K562 (cell line): Measurements from ENCODE around the gene RNF20. TPM values are rescaled to one million over a fixed set of nuclear protein-coding genes. Genes with fewer than 3 reads are reported as not detected.

Experiments used
- ATAC-seq: fragments of 200-7000 bp; cut with Tn5 transposase; 3 replicates; pipeline ENCODE4 v1.9.1; 2020; ENCODE audit warnings: moderate library complexity
- BruUV-seq: library from RNA; stranded (reverse); fragments of 400-500 nt; replicated peaks from 2 replicates; lab custom pipeline; 2021; lab: Mats Ljungman, UMichigan
- CTCF ChIA-PET: fragments of 300-600 bp; formaldehyde crosslinking; extraction: SDS; loops from one replicate; lab custom pipeline; 2021; ENCODE audit warnings: low intra/inter-chr PET ratio; lab: Yijun Ruan, JAX
- POLR2A ChIA-PET: fragments of 300-600, 350-650 bp; sonication (Branson Sonifier 250); formaldehyde crosslinking; extraction: SDS; loops from one replicate; lab custom pipeline; 2021; ENCODE audit warnings: antibody characterized with exemption, inconsistent platforms; lab: Yijun Ruan, JAX
- DNase-seq, 4 experiments: peaks; one replicate each; pipeline versions ENCODE4 v3.0.0 to v3.0.0-alpha.2; 2011 to 2018; ENCODE audit warnings: low spot score in 3 of 4, mixed read lengths in 3 of 4; ENCODE audit errors: extremely low read depth in 1 of 4
- FAIRE-seq: peaks from 2 replicates; lab custom pipeline; 2011; peaks lifted over from hg19 to GRCh38; lab: Jason Lieb, UNC
- H2AFZ ChIP-seq: 2 replicates; pipeline ENCODE4 v1.6.0; 2011; ENCODE audit warnings: low read depth, low read length, control low read depth, inconsistent platforms
- H3K27ac ChIP-seq: fragments of 200-600 bp; 3 replicates; pipeline ENCODE4 v1.8.0; 2011; ENCODE audit warnings: low read depth, mild to moderate bottlenecking, control low read depth, inconsistent platforms, low read length, moderate library complexity, mixed read lengths; ENCODE audit errors: extremely low read depth
- H3K27me3 ChIP-seq, 2 experiments: fragments of 300-600 bp in 1 of 2; 2 replicates in 1 of 2; 3 replicates in 1 of 2; pipeline versions ENCODE4 v1.6.0 to v1.8.0; 2011; ENCODE audit warnings: inconsistent platforms in 2 of 2, low read length in 2 of 2, mild to moderate bottlenecking in 1 of 2, mixed read lengths in 1 of 2, moderate library complexity in 1 of 2; ENCODE audit not compliant: control insufficient read depth in 2 of 2, insufficient read depth in 2 of 2
- H3K36me3 ChIP-seq: fragments of 300-600 bp; 3 replicates; pipeline ENCODE4 v1.8.0; 2011; ENCODE audit warnings: mild to moderate bottlenecking, low read length, inconsistent platforms; ENCODE audit not compliant: control insufficient read depth, insufficient read depth
- H3K4me1 ChIP-seq, 2 experiments: fragments of 200-600 bp in 1 of 2; replicated peaks in 1 of 2; 2 replicates in 1 of 2; 3 replicates in 1 of 2; pipeline versions ENCODE4 v1.5.1 to v1.8.0; 2011; ENCODE audit warnings: inconsistent platforms in 2 of 2, low read length in 2 of 2, mild to moderate bottlenecking in 1 of 2, mixed read lengths in 1 of 2, moderate library complexity in 1 of 2; ENCODE audit not compliant: control insufficient read depth in 2 of 2, insufficient read depth in 2 of 2
- H3K4me2 ChIP-seq: 2 replicates; pipeline ENCODE4 v1.6.1; 2011; ENCODE audit warnings: low read length, control low read depth, inconsistent platforms, mixed read lengths; ENCODE audit not compliant: insufficient read depth
- H3K4me3 ChIP-seq: fragments of 200-600 bp; sonication (generic), shearing (Covaris generic); 2 replicates; pipeline ENCODE4 v1.5.1; 2016; ENCODE audit warnings: control low read depth, inconsistent platforms
- H3K79me2 ChIP-seq: fragments of 200-600 bp; 3 replicates; pipeline ENCODE4 v1.8.0; 2011; ENCODE audit warnings: low read length, inconsistent platforms; ENCODE audit not compliant: control insufficient read depth, insufficient read depth
- H3K9ac ChIP-seq, 2 experiments: 2 replicates each; pipeline versions ENCODE4 v1.6.0 to v1.6.1; 2011; ENCODE audit warnings: low read depth in 2 of 2, low read length in 2 of 2, control low read depth in 1 of 2, inconsistent platforms in 1 of 2, mild to moderate bottlenecking in 1 of 2, mixed read lengths in 1 of 2; ENCODE audit not compliant: insufficient read depth in 1 of 2
- H3K9me1 ChIP-seq: one replicate; pipeline ENCODE4 v1.6.0; 2011; ENCODE audit warnings: inconsistent platforms, mild to moderate bottlenecking, low read length, moderate library complexity; ENCODE audit not compliant: control insufficient read depth, insufficient read depth
- H3K9me3 ChIP-seq: replicated peaks from 2 replicates; pipeline ENCODE4 v1.5.1; 2011; ENCODE audit warnings: low read depth, low read length, inconsistent platforms; ENCODE audit not compliant: control insufficient read depth, insufficient read depth
- H4K20me1 ChIP-seq: replicated peaks from 2 replicates; pipeline ENCODE4 v1.6.1; 2011; ENCODE audit warnings: low read length, inconsistent platforms, mixed read lengths; ENCODE audit not compliant: control insufficient read depth, insufficient read depth
- GTF2E2 ChIP-seq: fragments of 200-800 bp; sonication (Bioruptor generic); IDR thresholded peaks from 2 replicates; pipeline ENCODE4 v1.6.1; 2016; ENCODE audit warnings: missing genetic modification characterization, missing compliant biosample characterization
- WGBS: fragments of 100-300 bp; shearing (Covaris generic); methylation state at CpG from one replicate; pipeline ENCODE4 v1.1.6; 2016; ENCODE audit warnings: low coverage, mixed read lengths; ENCODE audit not compliant: insufficient coverage; ENCODE audit errors: missing lambda C conversion rate; 5-methylcytosine and 5-hydroxymethylcytosine counted together
- in situ Hi-C: fragments of 300-500 bp; cut with MboI; formaldehyde crosslinking; loops from 4 replicates; pipeline ENCODE4 v1.15.0; 2018; ENCODE audit warnings: inconsistent platforms, mixed read lengths
- intact Hi-C: fragments of 100-400 bp; cut with micrococcal nuclease; formaldehyde crosslinking; loops from 2 replicates; pipeline ENCODE4 v1.14.2; 2022
- polyA plus RNA-seq, 8 experiments: library from polyadenylated mRNA; depleted of rRNA in 4 of 8; stranded (reverse) in 5 of 8; unstranded in 3 of 8; fragments of >200 nt; fragmentation: Nextera tagmentation in 2 of 8; fragmentation: Illumina TruSeq in 1 of 8; extraction: Ambion mirVana in 2 of 8; extraction: Trizol in 1 of 8; gene quantifications; 2 replicates each; pipeline versions ENCODE4 v1.2.1 to v1.2.3, GENCODE V29; 2011 to 2014; ENCODE audit warnings: inconsistent platforms in 1 of 8, missing spikeins in 1 of 8
- total RNA-seq, 7 experiments: library from RNA; depleted of rRNA in 6 of 7; stranded (reverse); fragments of >200 nt in 6 of 7; fragmentation: Illumina TruSeq in 2 of 7; extraction: Trizol in 2 of 7; gene quantifications; 2 replicates each; pipeline versions ENCODE4 v1.2.1 to v1.2.3, GENCODE V29; 2011 to 2021; ENCODE audit warnings: low replicate concordance in 1 of 7
- TF ChIP-seq, protein P1 (sequence below): sonication (generic); formaldehyde crosslinking; IDR thresholded peaks from 2 replicates; pipeline ENCODE4 v1.8.0; 2022; ENCODE audit warnings: mild to moderate bottlenecking, missing genetic modification reagents
- TF ChIP-seq, protein P2 (sequence below): fragments of 200-800 bp; sonication (Bioruptor generic); IDR thresholded peaks from 2 replicates; pipeline ENCODE4 v1.6.1; 2017; ENCODE audit warnings: missing genetic modification characterization, missing compliant biosample characterization

RNF20 gene
- total and polyA plus RNA-seq, 9 of the 15 experiments (the other 6 are each of a cell fraction or from before 2014, with no cell fraction given), result 5.5 to 25.0 (median 22.1) TPM

DNA sequence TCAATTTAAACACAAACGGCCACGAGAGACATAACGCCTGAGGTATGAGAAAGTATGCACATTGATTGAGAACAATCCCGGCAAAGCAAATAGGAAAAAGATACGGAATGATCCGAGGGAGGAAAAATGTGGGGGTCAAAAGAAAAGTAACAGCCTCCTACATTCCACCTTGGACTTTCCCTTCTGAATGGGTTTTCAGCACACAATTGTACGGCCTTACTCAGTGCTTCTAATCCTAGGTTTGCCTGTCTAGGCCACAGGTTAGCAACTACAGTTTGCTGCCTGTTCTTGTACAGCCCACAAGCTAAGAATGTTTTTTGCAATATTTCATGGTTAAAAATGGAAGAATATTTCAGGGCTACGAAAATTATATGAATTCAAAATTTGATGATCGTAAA, 46.2 kb upstream of the RNF20 start:
- 43% methylated on average over 9 of the region's 9 CpGs for WGBS
- FAIRE-seq (peak; percentile 48), ATAC-seq (no peak), DNase-seq (no peak)
- Histone ChIP-seq H3K9me1 (no peaks in the 10 kb centered on the region), H3K36me3 (no peaks in the 10 kb centered on the region; the same call in 2 of the 3 replicates), H3K79me2 (peaks cover 12% of the 10 kb centered on the region; the same call in 2 of the 3 replicates), H3K9ac (peak overlapping the region in 1 of 2 experiments; percentile 59; a peak in 2 of 4 replicates), H3K4me1 (peaks cover 0 to 15% of the 10 kb centered on the region in 2 experiments; a peak in 3 of 5 replicates), H4K20me1 (no peaks in the 10 kb centered on the region), H3K27me3 (no peaks in the 10 kb centered on the region), H2AFZ (peak overlapping the region; percentile 94), H3K4me2 (peak overlapping the region; percentile 77), H3K4me3 (no peak overlapping the region), H3K9me3 (no peaks in the 10 kb centered on the region), H3K27ac (peak overlapping the region; percentile 58; the same call in 2 of the 3 replicates)
- CTCF ChIA-PET, result interaction anchor here (0.6 kb wide), 1 partner anchor 43 kb away, joined by 3 read pairs; no protein-coding TSS in a partner anchor
- POLR2A ChIA-PET, result interaction anchor here (0.6 to 1.1 kb wide), 2 partner anchors 19 to 241 kb away, joined by 3 read pairs; no protein-coding TSS in a partner anchor
- BruUV-seq, result no TSS peak
- intact Hi-C loops (no loop called here), in situ Hi-C loops (no loop called here)
- TF ChIP-seq, protein P1, sequence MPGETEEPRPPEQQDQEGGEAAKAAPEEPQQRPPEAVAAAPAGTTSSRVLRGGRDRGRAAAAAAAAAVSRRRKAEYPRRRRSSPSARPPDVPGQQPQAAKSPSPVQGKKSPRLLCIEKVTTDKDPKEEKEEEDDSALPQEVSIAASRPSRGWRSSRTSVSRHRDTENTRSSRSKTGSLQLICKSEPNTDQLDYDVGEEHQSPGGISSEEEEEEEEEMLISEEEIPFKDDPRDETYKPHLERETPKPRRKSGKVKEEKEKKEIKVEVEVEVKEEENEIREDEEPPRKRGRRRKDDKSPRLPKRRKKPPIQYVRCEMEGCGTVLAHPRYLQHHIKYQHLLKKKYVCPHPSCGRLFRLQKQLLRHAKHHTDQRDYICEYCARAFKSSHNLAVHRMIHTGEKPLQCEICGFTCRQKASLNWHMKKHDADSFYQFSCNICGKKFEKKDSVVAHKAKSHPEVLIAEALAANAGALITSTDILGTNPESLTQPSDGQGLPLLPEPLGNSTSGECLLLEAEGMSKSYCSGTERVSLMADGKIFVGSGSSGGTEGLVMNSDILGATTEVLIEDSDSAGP (CRISPR knock-in tag), result no peak
- TF ChIP-seq GTF2E2 (tag), result 0 out of 2 replicates have a peak, but pooled peaks have one; percentile 24
- TF ChIP-seq, protein P2, sequence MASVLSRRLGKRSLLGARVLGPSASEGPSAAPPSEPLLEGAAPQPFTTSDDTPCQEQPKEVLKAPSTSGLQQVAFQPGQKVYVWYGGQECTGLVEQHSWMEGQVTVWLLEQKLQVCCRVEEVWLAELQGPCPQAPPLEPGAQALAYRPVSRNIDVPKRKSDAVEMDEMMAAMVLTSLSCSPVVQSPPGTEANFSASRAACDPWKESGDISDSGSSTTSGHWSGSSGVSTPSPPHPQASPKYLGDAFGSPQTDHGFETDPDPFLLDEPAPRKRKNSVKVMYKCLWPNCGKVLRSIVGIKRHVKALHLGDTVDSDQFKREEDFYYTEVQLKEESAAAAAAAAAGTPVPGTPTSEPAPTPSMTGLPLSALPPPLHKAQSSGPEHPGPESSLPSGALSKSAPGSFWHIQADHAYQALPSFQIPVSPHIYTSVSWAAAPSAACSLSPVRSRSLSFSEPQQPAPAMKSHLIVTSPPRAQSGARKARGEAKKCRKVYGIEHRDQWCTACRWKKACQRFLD (CRISPR knock-in tag), result 0 out of 2 replicates have a peak, but pooled peaks have one; percentile 21
